COLO829 (cell line): ENCODE data around the gene CBX3.
"Not testable (repeated sequence)": the region's sequence is repeated elsewhere in the genome, so short reads cannot be mapped to it uniquely, and the experiment has no call there.

Experiments
- DNase-seq: peaks from one replicate; pipeline ENCODE4 v3.0.0; 2012; ENCODE audit warnings: low spot score

The CBX3 gene

GRCh38 chr7:26188206-26188956 lies 13.2 kb upstream of the CBX3 start:
- no peak for DNase-seq

DNA sequence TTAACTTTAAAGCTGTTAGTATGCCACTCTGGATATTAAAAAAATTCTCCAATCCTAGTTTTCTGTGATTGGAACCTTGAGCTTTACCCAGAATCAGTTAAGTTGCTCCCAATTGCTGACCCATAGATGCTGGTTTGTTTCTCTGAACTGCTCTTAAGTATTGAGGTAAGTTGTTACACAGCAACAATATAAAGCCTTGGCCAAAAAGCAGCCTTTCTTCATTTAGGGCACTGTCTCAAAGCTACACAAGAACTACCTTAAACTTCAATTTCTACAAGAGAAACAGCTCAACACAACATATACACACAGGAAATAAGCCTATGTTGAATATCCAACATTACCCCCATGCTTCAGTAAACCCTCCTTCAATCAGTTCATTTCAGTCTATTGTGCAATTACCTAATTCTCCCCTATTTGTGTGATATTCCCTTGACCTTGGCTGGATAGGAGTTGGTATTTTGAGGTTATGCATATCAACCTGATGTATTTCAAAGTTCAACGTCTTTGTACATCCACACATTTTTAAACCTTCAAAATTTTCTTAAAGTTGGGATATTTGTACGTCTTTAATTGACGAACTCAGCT lies 12.5 kb upstream of the CBX3 start:
- no peak for DNase-seq

DNA sequence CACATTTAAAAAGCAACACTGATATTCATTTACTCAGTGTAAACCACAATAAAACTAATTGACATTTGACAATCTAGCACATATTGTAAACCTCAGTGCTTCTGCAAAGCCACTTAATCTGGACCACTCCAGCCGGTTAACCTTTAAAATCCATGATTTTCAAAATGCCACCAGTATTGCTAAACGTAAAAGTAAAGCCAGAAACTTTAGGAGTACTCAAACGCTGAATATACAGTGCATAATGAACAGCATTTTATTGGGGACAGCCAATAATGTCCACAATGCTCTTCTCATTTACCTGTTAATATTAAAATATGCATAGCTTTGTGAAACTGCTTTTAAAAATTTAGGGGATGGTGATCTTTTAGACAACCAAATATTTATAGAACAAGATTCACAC lies 11.8 kb upstream of the CBX3 start:
- no peak for DNase-seq

DNA sequence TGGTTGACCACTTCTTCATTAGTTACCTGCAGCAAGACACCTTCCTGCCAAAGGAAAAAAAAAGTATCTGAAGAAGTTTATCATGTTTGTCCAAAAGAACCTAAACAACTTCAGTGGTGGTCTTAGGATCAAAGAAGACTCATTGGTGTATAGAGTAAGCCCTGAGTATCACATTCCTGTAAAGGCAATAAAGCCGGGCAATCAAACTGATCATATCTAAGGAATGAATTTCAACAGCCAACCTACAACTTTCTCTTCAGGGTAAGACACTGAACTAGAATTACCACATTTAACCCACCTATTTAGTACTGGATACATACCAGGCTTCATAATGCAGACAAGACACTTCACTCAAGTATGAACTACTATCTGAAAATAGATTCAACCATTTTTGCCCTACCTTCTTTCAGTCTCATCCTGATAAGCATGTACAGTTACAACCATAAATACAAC lies 11.1 kb upstream of the CBX3 start:
- no peak for DNase-seq

DNA sequence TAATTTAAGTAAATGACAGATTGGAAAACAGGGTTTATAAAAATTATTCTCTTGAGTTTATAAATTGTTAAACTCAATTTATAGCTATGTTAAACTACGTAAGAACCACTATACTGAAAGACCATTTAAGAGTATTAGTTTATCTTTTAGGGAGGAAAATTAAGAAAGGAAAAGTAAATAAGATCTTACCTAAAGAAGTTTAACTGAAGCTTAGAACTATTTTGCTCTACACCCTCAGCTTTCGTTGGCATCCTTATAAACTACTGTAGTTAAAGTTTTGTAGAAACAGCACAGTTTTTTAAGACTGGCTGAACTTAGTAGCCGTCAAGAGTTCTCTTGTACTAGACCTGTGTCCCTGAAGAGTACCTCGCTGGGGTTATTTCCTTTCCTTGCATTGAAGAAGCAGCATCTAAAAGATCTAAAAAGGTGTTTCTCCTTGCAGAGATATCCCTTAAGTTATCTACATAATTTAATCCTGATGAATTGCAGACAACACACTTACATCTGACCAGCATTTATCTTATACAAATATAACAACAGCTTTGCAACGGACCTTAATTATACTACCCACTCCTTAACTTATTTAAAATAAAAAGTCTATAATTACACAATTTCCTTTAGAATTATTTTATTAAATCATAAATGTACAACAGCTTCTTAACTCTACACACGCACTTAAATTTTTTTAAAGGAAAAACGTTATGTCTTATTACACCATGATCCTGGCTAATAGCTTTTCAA lies 10.1 kb upstream of the CBX3 start:
- DNase-seq, result no peak

- no peak for DNase-seq
Measured at GRCh38 chr7:26191974-26192479, 9.5 kb upstream of the CBX3 start.

- DNase-seq, result no peak
Measured at GRCh38 chr7:26192485-26193087, 9.0 kb upstream of the CBX3 start.

DNA sequence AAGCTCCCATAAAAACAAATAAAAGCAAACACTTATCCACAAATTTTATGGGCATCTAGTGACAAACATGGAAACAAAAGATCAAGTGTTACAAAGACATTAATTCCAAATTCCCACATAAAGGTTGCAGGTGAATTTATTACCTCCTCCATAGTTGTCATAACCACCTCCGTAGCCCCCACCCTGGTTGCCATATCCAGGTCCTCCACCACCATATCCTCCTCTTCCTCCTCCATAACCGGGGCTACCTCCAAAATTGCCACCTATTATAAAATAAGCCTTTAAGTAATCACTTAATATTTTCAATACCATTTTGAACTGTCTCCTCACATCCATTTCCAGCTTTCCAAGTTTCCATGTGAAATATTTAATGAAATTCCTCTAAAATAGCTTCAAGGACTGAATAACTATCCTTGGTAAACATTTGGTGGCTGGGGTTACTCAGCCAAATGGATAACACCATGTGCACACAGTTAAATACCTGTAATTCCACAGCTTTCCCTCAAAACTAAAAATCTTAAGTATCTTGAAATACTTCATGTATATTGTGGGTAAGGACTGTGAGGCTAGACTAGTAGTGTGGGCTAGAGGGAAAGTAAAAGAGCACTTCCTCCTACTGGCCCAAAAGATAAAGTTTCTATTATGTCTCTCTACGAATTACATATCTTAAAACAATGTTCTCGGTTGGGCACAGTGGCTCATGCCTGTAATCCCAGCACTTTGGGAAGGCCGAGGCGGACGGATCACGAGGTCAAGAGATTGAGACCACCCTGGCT lies 7.9 kb upstream of the CBX3 start:
- DNase-seq, result no peak

DNA sequence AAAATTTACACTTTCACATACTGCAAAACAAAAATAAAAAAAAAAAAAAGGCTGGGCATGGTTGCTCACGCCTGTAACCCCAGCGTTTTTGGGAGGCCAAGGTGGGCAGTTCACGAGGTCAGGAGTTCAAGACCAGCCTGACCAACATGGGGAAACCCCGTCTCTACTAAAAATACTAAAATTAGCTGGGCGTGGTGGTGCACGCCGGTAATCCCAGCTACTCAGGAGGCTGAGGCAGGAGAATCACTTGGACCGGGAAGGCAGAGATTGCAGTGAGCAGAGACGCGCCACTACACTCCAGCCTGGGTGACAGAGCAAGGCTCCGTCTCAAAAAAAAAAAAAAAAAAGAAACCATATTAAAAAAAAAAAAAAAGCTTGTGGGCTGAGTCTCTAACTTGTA lies 6.8 kb upstream of the CBX3 start:
- not testable (repeated sequence) for DNase-seq

- no peak for DNase-seq
Measured at GRCh38 chr7:26195182-26195581, 6.4 kb upstream of the CBX3 start.

DNA sequence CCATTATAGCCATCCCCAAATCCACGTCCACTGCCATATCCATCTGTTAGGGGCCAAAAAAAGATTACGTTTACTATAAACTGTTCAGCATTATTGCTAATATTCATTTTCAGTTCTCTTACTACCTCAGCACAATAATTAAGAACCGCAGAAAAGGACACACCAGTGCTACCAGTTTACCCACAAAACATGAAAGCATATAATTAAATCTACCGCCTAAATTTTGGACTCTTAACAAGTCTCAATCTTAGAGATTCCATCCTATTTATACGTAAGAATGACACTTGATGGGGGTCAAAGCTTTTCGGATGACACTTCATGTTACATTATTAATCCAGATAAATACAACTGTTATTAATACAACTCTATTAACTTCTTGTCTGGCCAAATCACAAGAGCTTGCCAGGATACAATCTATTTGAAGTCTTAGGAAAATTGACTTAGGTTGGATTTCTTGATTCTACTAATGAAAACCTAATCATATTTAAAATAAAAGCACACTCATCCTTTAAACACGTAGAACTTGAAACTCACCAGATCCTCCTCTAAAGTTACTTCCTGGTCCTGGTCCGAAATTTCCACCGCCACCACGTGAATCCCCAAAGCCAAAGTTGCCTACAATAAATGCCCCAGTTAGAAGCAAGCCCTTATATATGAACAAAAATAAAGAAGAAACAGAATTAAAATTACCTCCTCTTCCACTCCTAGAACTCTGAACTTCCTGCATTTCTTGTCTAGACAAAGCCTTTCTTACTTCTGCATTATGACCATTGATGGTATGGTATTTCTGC lies 5.5 kb upstream of the CBX3 start:
- DNase-seq, result no peak

DNA sequence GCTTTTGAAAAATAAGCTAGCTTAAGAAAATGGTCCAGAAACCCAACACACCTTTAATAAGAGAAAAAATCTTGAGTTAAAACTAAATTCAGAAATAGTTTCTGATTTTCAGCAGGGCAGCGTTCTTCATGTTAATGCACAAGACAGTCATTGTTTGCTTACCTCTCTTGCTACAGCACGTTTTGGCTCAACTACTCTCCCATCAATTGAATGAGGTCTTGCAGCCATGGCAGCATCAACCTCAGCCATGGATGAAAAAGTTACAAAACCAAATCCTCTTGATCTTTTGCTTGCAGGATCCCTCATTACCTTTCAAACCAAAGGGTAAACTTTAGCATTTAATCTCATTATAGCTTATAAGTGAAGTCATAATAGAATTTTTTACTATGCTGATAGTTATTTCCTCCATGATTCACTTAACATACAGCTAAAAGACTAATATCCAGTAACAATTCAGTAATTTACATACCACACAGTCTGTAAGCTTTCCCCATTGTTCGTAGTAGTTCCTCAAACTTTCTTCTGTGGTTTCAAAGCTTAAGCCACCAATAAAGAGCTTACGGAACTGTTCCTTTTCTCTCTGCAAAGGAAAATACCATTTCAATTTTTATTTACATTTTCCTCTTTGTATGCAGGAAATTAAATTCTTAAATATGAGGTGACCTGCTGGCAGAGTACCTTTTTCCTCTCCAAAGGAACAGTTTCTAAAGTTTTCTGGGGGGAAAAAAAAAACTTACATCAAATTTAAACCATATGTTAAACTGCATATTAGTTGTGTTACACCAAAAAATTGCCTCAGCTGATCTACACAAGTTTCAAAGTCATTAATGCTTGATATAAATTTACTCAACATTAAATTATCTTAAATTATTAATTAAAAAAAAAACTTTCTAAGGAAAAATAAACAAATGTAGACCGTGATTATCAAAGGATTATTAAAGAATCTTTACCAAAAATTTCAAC lies 4.1 kb upstream of the CBX3 start:
- no peak for DNase-seq

DNA sequence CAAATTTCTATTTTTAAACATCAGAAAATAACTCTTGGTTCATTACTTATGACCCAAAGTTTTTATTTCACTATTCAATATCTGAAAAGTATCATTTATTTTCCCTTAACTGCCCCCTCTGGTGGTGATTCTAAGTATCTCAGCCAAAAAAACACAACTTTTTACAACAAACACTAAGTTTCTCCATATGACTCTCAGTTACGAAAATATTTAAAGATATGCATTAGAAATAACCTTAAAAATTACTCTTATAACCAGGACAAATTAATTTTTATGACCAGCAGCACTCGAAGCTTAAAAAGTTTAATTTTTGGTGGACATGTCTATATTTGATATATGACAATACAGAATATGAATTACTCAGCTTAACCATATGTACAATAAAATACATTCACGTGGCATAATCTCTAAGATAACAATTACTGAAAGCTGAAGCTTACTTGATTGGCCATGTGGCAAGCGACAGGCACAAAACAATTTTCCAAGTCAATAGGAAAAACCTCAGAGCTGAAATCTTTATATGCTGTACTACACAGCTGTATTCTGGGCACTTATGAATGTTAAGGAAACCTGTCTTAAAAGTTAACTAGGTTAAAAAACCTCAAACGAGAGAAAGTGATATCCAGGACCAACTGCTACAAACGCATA lies 3.3 kb upstream of the CBX3 start:
- no peak for DNase-seq

- DNase-seq, result no peak
Measured at GRCh38 chr7:26198781-26199169, 2.8 kb upstream of the CBX3 start.

DNA sequence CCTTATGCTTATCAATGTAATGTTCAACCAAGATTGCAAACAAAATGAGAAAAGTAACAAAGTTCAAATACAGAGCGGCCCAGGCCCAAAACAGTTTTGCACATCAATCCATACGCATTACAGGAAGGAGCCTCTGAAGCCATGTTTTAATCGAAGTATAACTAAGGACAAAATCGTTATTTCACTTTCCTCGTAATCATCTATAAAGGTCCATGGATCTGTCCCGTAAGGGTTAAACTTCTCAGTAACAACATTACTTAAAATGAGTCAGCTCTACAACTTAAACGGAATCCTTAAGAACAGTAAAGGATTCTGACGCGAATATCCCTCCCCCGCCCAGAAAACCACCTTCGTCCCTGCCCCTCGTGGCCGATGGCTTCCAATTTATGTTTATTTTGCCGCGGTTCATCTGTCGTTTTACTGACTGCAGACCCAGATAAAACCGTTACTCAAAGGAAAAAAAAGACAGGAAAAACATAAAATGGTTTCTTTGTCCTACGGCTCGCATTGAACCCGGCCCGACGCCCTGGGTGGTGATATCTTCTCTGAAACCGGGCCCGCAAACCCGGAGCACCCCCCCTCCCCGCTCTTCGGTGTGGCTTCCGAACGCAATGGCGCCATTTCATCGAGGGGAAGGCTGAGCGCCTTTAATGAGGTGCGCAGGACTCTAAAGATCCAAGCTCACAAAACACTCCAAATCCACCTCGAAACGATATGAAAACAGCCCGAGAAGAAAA lies 2.1 kb upstream of the CBX3 start:
- DNase-seq, result no peak

DNA sequence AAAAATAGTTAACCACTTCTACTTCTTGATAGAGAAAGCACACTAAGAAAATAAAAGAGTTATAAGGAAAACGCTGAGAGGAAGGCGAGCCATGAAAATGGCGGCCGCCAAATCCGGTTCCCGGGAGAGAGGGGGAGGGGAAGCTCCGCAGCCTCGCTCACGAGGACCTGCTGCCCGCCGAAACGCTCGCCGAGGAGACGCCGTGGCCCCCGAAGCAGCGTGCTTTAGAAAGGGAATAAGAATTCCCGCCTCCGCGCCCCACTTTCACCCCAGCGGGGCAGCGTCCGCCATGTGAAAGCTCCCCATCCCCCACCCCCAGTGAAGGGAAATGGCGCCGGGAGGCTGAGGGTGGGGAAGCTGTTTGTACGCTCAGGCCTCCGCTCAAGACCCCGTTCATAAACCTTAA lies 1.5 kb upstream of the CBX3 start:
- DNase-seq, result no peak

GRCh38 chr7:26200444-26201246 lies 900 bp upstream of the CBX3 start, which contains the start of gene HNRNPA2B1:
Gene HNRNPA2B1, minus strand, starts transcription at chr7:26200746. Its CDS starts 169 bp downstream, at chr7:26200577.
- DNase-seq, result peak; percentile 89
